Memory B cell (primary cell): ENCODE measurements around the gene IST1.
"Not testable (repeated sequence)": the region's sequence is repeated elsewhere in the genome, so short reads cannot be mapped to it uniquely, and the experiment has no call there.

Source experiments
- ATAC-seq: fragments of 150-1000 bp; cut with Tn5 transposase; 2 replicates; pipeline ENCODE4 v1.10.0; 2021; ENCODE audit warnings: low read depth, mild to moderate bottlenecking, moderate library complexity
- DNase-seq, 2 donors: peaks; one replicate each; pipeline ENCODE4 v3.0.0; 2022; ENCODE audit warnings: low spot score in 2 of 2
- H3K27ac Mint-ChIP-seq: one replicate; pipeline ENCODE4 v1.8.0; 2022; ENCODE audit warnings: mild to moderate bottlenecking, moderate library complexity, mixed read lengths
- H3K27me3 Mint-ChIP-seq: one replicate; pipeline ENCODE4 v1.8.0; 2022; ENCODE audit warnings: mixed read lengths
- H3K36me3 Mint-ChIP-seq: one replicate; pipeline ENCODE4 v1.8.0; 2022; ENCODE audit warnings: mild to moderate bottlenecking, mixed read lengths
- H3K4me1 Mint-ChIP-seq: one replicate; pipeline ENCODE4 v1.8.0; 2022; ENCODE audit warnings: mixed read lengths
- H3K4me3 Mint-ChIP-seq: one replicate; pipeline ENCODE4 v1.8.0; 2022; ENCODE audit warnings: mild to moderate bottlenecking, moderate library complexity, mixed read lengths
- H3K9me3 Mint-ChIP-seq: one replicate; pipeline ENCODE4 v1.8.0; 2022; ENCODE audit warnings: mixed read lengths

Gene IST1

DNA sequence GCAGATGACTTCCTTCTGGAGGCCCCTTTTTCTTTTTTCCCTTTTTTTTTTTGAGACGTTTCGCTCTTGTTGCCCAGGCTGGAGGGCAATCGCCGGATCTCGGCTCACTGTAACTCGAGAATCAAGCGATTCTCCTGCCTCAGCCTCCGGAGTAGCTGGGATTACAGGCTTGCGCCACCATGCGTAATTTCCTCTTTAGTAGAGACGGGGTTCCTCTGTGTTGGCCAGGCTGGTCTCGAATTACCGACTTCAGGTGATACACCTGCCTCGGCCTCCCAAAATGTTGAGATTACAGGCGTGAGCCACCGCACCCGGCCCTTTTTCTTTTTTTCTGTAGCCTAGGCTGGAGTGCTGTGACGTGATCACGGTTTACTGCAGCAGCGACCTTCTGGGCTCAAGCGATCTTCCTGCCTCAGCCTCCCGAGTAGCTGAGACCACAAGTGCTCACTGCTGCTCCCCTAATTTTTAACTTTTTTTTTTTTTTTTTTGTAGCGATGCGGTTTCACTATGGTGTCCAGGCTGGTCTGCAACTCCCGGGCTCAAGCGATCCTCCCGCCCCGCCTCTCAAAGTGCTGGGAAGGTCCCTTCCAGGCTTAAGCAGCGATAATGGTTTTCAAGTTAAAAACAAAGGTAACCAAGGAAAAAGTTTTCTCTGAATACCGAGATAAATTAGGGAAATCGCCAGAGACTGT, 956 bp upstream of the IST1 start:
- Mint-ChIP-seq H3K4me1 (peaks cover 7% of the 10 kb centered on the region), H3K36me3 (no peaks in the 10 kb centered on the region), H3K9me3 (no peaks in the 10 kb centered on the region), H3K4me3 (peak overlapping the region; percentile 94), H3K27me3 (no peaks in the 10 kb centered on the region), H3K27ac (peak overlapping the region; percentile 97)
- DNase-seq: peak in 1 of 2 donors; percentile 22
- ATAC-seq: peak; percentile 12

DNA sequence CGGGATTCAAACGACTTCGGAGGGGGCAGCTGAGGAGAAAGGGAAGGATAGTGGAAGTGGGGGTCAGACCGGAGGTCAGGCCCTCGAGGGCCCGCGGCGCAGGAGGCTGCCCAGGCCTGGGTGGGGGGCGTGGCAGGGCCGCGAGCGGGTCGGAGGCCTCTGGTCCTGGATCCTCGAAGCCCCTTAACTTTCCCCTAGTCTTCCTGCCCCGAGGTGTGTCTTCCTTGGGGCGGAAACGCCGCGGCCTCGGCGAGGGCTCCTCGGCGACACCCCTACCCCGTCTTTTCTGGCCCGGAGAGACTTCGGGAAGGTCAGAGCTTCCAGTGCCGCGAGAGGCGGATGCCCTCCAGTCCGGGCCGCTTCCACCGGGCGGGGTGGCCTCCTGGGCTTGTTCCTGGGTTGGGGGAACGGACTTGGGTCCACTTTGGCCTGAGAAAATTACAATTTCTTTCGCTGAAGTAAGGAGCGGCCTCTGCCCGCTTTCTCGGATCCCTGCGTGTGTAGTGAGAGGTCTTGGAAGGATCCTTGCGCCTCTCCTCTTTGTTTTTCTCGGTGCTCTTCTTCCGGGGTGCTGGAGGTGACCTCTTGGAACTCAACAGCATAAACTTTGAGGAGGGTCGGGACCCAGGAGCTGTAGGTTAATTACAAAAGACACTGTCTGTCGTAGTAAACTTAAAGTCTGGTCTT, 491 bp downstream of the IST1 start:
- Mint-ChIP-seq H3K27ac (peak overlapping the region; percentile 97), H3K4me1 (peaks cover 17% of the 10 kb centered on the region), H3K4me3 (peak overlapping the region; percentile 94), H3K36me3 (no peaks in the 10 kb centered on the region), H3K9me3 (no peaks in the 10 kb centered on the region), H3K27me3 (no peaks in the 10 kb centered on the region)
- no peak for DNase-seq
- peak; percentile 9 for ATAC-seq

GRCh38 chr16:71896764-71897368, 1.5 kb downstream of the IST1 start:
- DNase-seq (no peak), ATAC-seq (no peak)
- H3K9me3 Mint-ChIP-seq: no peaks in the 10 kb centered on the region
- H3K36me3 Mint-ChIP-seq: no peaks in the 10 kb centered on the region
- H3K27me3 Mint-ChIP-seq: no peaks in the 10 kb centered on the region
- H3K4me1 Mint-ChIP-seq: peaks cover 19% of the 10 kb centered on the region
- H3K27ac Mint-ChIP-seq: peak overlapping the region; percentile 97
- H3K4me3 Mint-ChIP-seq: peak overlapping the region; percentile 81

DNA sequence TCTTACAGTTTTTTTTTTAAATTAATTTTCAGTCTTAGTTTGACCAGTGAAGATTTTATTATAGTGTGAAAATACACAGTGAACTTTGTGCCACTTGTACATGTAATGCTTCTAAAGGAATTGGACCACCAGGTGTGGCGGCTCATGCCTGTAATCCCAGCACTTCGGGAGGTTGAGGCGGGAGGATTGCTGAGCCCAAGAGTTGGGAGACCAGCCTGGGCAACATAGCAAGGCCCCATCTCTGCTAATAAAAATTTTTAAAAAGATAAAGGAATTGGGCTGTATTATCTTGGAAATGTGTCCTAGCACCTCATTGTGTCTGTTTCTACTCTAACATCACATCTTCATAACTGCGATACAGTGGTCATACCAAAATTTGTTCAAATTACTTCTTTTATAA, 3.8 kb downstream of the IST1 start:
- DNase-seq (no peak), ATAC-seq (no peak)
- Mint-ChIP-seq H3K36me3 (peaks cover 9% of the 10 kb centered on the region), H3K4me1 (peaks cover 25% of the 10 kb centered on the region), H3K27me3 (no peaks in the 10 kb centered on the region), H3K4me3 (peak overlapping the region; percentile 56), H3K27ac (peak overlapping the region; percentile 73), H3K9me3 (no peaks in the 10 kb centered on the region)

DNA sequence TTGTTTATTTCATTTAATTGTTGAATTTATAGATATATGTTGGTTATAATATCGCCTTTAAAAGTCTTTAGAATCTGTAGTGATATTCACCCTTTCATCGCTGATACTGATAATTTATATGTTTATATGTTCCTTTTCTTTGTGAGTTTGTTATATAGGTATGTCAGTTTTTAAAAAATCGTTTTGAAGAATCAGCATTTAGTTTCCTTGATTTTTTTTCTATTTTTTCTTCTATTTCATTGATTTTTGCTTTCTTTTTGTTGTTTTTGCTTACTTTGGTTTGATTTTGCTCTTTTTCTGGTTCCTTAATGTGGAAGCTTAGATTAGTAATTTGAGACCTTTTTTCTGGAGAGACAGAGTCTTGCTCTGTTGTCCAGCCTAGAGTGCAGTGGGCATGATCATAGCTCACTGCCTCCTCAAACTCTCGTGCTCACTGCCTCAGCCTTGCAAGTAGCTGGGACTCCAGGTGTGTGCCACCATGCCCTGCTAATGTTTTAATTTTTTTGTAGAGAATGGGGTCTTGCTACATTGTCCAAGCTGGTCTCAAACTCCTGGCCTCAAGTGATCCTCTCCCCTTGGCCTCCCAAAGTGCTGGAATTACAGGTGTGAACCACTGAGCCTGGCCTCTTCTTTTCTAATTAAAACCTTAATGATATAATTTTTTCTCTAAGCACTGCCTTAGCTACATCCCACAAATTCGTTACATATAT, 7.5 kb downstream of the IST1 start:
- H3K36me3 Mint-ChIP-seq: peaks cover 17% of the 10 kb centered on the region
- H3K27ac Mint-ChIP-seq: peak overlapping the region; percentile 62
- ATAC-seq (no peak), DNase-seq (no peak)
- H3K9me3 Mint-ChIP-seq: no peaks in the 10 kb centered on the region
- H3K27me3 Mint-ChIP-seq: no peaks in the 10 kb centered on the region
- H3K4me3 Mint-ChIP-seq: peak overlapping the region; percentile 43
- H3K4me1 Mint-ChIP-seq: peaks cover 26% of the 10 kb centered on the region

GRCh38 chr16:71903608-71904007, 8.3 kb downstream of the IST1 start:
- no peak for ATAC-seq
- DNase-seq: no peak
- Mint-ChIP-seq H3K4me3 (peak overlapping the region; percentile 43), H3K9me3 (no peaks in the 10 kb centered on the region), H3K27ac (peak overlapping the region; percentile 62), H3K27me3 (no peaks in the 10 kb centered on the region), H3K36me3 (peaks cover 17% of the 10 kb centered on the region), H3K4me1 (peaks cover 30% of the 10 kb centered on the region)

- DNase-seq (no peak), ATAC-seq (no peak)
- no peaks in the 10 kb centered on the region for H3K9me3 Mint-ChIP-seq
- H3K27ac Mint-ChIP-seq: peak overlapping the region; percentile 62
- H3K4me1 Mint-ChIP-seq: peaks cover 32% of the 10 kb centered on the region
- H3K27me3 Mint-ChIP-seq: no peaks in the 10 kb centered on the region
- H3K36me3 Mint-ChIP-seq: peaks cover 17% of the 10 kb centered on the region
- peak overlapping the region; percentile 43 for H3K4me3 Mint-ChIP-seq
These were observed 8.9 kb downstream of the IST1 start for GRCh38 chr16:71904239-71904638.

- Mint-ChIP-seq H3K4me3 (peak overlapping the region; percentile 41), H3K36me3 (peaks cover 17% of the 10 kb centered on the region), H3K4me1 (peaks cover 22% of the 10 kb centered on the region), H3K27ac (peak overlapping the region; percentile 76)
- DNase-seq, H3K9me3 Mint-ChIP-seq, H3K27me3 Mint-ChIP-seq, ATAC-seq: not testable (repeated sequence)
These were observed 10.4 kb downstream of the IST1 start for GRCh38 chr16:71905765-71906164.

DNA sequence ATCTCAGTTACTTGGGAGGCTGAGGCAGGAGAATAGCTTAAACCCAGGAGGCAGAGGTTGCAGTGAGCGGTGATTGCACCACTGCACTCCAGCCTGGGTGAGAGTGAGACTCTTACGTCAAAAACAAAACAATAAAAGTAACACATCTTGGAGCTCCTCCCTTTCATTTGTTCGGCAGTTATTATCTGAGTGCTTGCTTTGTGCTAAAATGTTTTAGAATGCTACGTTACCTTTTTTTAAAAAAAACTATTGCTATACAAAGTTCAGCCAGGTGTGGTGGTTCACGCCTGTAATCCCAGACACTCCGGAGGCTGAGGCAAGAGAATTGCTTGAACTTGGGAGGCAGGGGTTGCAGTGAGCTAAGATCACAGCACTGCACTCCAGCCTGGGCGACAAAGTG, 15.8 kb downstream of the IST1 start:
- H3K4me1 Mint-ChIP-seq: peaks cover 17% of the 10 kb centered on the region
- no peak overlapping the region for H3K4me3 Mint-ChIP-seq
- no peaks in the 10 kb centered on the region for H3K9me3 Mint-ChIP-seq
- DNase-seq (no peak), ATAC-seq (no peak)
- H3K27ac Mint-ChIP-seq: no peak overlapping the region
- H3K36me3 Mint-ChIP-seq: peaks cover 17% of the 10 kb centered on the region
- no peaks in the 10 kb centered on the region for H3K27me3 Mint-ChIP-seq

GRCh38 chr16:71912534-71913275, 17.4 kb downstream of the IST1 start:
- Mint-ChIP-seq H3K4me1 (peaks cover 20% of the 10 kb centered on the region), H3K36me3 (peaks cover 24% of the 10 kb centered on the region), H3K9me3 (no peaks in the 10 kb centered on the region), H3K27me3 (no peaks in the 10 kb centered on the region), H3K27ac (peak overlapping the region; percentile 55), H3K4me3 (no peak overlapping the region)
- no peak for DNase-seq
- no peak for ATAC-seq

DNA sequence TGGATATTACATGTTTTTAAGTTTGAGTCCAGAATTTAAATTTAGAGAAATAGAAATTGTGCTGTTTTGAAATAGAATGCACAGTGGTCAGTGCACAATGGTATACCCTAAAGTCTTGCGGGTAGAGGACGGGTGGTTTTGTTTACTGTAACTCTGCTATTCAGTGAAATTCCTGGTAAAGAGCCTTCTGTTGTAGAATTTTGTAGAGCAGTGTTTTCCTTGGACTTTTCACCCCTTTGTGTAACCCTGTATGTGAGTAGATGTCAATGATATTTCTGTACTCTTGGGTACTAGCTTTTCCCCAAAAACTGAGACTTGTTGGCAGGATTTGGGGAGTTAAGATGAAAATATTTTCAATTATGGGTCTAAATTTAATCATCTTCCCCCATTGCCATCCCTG, 19.5 kb downstream of the IST1 start:
- Mint-ChIP-seq H3K36me3 (peaks cover 35% of the 10 kb centered on the region), H3K9me3 (no peaks in the 10 kb centered on the region), H3K4me3 (no peak overlapping the region), H3K4me1 (peaks cover 24% of the 10 kb centered on the region), H3K27me3 (no peaks in the 10 kb centered on the region), H3K27ac (peak overlapping the region; percentile 77)
- ATAC-seq (no peak), DNase-seq (no peak)

- Mint-ChIP-seq H3K4me3 (no peak overlapping the region), H3K4me1 (peaks cover 24% of the 10 kb centered on the region), H3K36me3 (peaks cover 35% of the 10 kb centered on the region), H3K9me3 (no peaks in the 10 kb centered on the region), H3K27ac (peak overlapping the region; percentile 77), H3K27me3 (no peaks in the 10 kb centered on the region)
- DNase-seq (no peak), ATAC-seq (no peak)
These were observed 20.0 kb downstream of the IST1 start for GRCh38 chr16:71915350-71915749.

- Mint-ChIP-seq H3K27me3 (no peaks in the 10 kb centered on the region), H3K4me3 (no peak overlapping the region), H3K27ac (peak overlapping the region; percentile 77), H3K9me3 (no peaks in the 10 kb centered on the region), H3K4me1 (peaks cover 24% of the 10 kb centered on the region), H3K36me3 (peaks cover 44% of the 10 kb centered on the region)
- DNase-seq (no peak), ATAC-seq (no peak)
These were observed 21.1 kb downstream of the IST1 start for GRCh38 chr16:71916397-71916920.
